K562 (cell line): ENCODE measurements around the gene DIAPH3. TPM values are rescaled to one million over a fixed set of nuclear protein-coding genes. Genes with fewer than 3 reads are reported as not detected.

Experiments
- BCL6 ChIP-seq: fragments of 250-450 bp; sonication (Bioruptor Pico); IDR thresholded peaks from 2 replicates; pipeline ENCODE4 v1.4.0; 2020
- BDP1 ChIP-seq: IDR thresholded peaks from 3 replicates; pipeline ENCODE4 v1.6.1; 2011; ENCODE audit not compliant: insufficient read length, insufficient read depth
- FIP1L1 ChIP-seq: fragments of 200-400 bp; formaldehyde crosslinking; IDR thresholded peaks from 2 replicates; pipeline ENCODE4 v1.6.1; 2018; ENCODE audit warnings: mild to moderate bottlenecking, low read depth, low read length; ENCODE audit not compliant: poor library complexity, severe bottlenecking
- GABPB2 ChIP-seq: fragments of 250-450 bp; sonication (Bioruptor Pico); conservative IDR thresholded peaks from 2 replicates; pipeline ENCODE4 v1.5.1; 2021; ENCODE audit warnings: mild to moderate bottlenecking
- HDAC3 ChIP-seq: fragments of 450-650 bp; IDR thresholded peaks from 2 replicates; pipeline ENCODE4 v1.6.1; 2018; ENCODE audit warnings: borderline replicate concordance, mild to moderate bottlenecking, moderate library complexity; ENCODE audit not compliant: partially characterized antibody
- KLF10 ChIP-seq: fragments of 250-450 bp; sonication (Bioruptor Pico); IDR thresholded peaks from 2 replicates; pipeline ENCODE4 v1.6.1; 2021; ENCODE audit warnings: matching md5 sums
- MAFF ChIP-seq: IDR thresholded peaks from 2 replicates; pipeline ENCODE4 v1.6.1; 2012; ENCODE audit warnings: low read length, improper control_type of control experiment
- MEIS2 ChIP-seq: fragments of 450-650 bp; IDR thresholded peaks from 2 replicates; pipeline ENCODE4 v1.6.1; 2014; ENCODE audit warnings: mild to moderate bottlenecking; ENCODE audit not compliant: partially characterized antibody
- NCOR1 ChIP-seq: fragments of 450-650 bp; IDR thresholded peaks from 2 replicates; pipeline ENCODE4 v1.6.1; 2016; ENCODE audit warnings: mild to moderate bottlenecking, moderate library complexity
- NFIC ChIP-seq: fragments of 450-650 bp; IDR thresholded peaks from 2 replicates; pipeline ENCODE4 v1.6.1; 2017; ENCODE audit warnings: mild to moderate bottlenecking, inconsistent platforms
- PCBP2 ChIP-seq: fragments of 200-400 bp; formaldehyde crosslinking; IDR thresholded peaks from 2 replicates; pipeline ENCODE4 v1.6.1; 2018; ENCODE audit warnings: low read length, low read depth, mild to moderate bottlenecking, moderate library complexity; ENCODE audit not compliant: poor library complexity, severe bottlenecking
- PURB ChIP-seq: sonication (generic); formaldehyde crosslinking; IDR thresholded peaks from 2 replicates; pipeline ENCODE4 v1.9.0; 2021; ENCODE audit warnings: low read depth, mild to moderate bottlenecking, missing genetic modification reagents
- RBBP5 ChIP-seq: fragments of 200-600 bp; sonication (generic); IDR thresholded peaks from 2 replicates; pipeline ENCODE4 v1.6.1; 2012; ENCODE audit warnings: borderline replicate concordance, mild to moderate bottlenecking, low read length, control low read depth, inconsistent platforms; ENCODE audit not compliant: insufficient read depth, poor library complexity, severe bottlenecking
- RBFOX2 ChIP-seq: fragments of 200-400 bp; formaldehyde crosslinking; IDR thresholded peaks from 2 replicates; pipeline ENCODE4 v1.6.1; 2017; ENCODE audit warnings: low read depth, mild to moderate bottlenecking, low read length, moderate library complexity
- SMARCC2 ChIP-seq: fragments of 450-650 bp; IDR thresholded peaks from 2 replicates; pipeline ENCODE4 v1.6.1; 2017; ENCODE audit warnings: antibody characterized with exemption, moderate library complexity, mild to moderate bottlenecking, low read depth
- TCF7 ChIP-seq: sonication (generic); IDR thresholded peaks from 2 replicates; pipeline ENCODE4 v1.6.1; 2016; ENCODE audit warnings: antibody characterized with exemption, borderline replicate concordance
- TRIM24 ChIP-seq, 2 experiments: fragments of 450-650 bp; IDR thresholded peaks; 2 replicates each; pipeline ENCODE4 v1.6.1; 2016
- ZBTB17 ChIP-seq: fragments of 450-650 bp; formaldehyde crosslinking; IDR thresholded peaks from 2 replicates; pipeline ENCODE4 v1.4.0; 2020; ENCODE audit warnings: mild to moderate bottlenecking
- ZKSCAN8 ChIP-seq: fragments of 200-800 bp; sonication (Bioruptor generic); IDR thresholded peaks from 2 replicates; pipeline ENCODE4 v1.6.1; 2016; ENCODE audit warnings: missing genetic modification characterization, missing compliant biosample characterization
- ZNF311 ChIP-seq: fragments of 250-450 bp; sonication (Bioruptor Pico); IDR thresholded peaks from 2 replicates; pipeline ENCODE4 v1.4.0; 2020; ENCODE audit warnings: mild to moderate bottlenecking, moderate library complexity
- ZNF589 ChIP-seq: fragments of 200-800 bp; sonication (Bioruptor generic); IDR thresholded peaks from 2 replicates; pipeline ENCODE4 v1.6.1; 2016; ENCODE audit warnings: low read depth, missing genetic modification characterization, missing compliant biosample characterization
- ZNF699 ChIP-seq: fragments of 250-450 bp; sonication (Bioruptor Pico); IDR thresholded peaks from 2 replicates; pipeline ENCODE4 v1.8.0; 2021; ENCODE audit warnings: mild to moderate bottlenecking, moderate library complexity; ENCODE audit not compliant: insufficient replicate concordance
- ZNF717 ChIP-seq: fragments of 250-450 bp; sonication (Bioruptor Pico); IDR thresholded peaks from 2 replicates; pipeline ENCODE4 v1.5.0; 2021
- polyA plus RNA-seq, 8 experiments: library from polyadenylated mRNA; depleted of rRNA in 4 of 8; stranded (reverse) in 5 of 8; unstranded in 3 of 8; fragments of >200 nt; fragmentation: Nextera tagmentation in 2 of 8; fragmentation: Illumina TruSeq in 1 of 8; extraction: Ambion mirVana in 2 of 8; extraction: Trizol in 1 of 8; gene quantifications; 2 replicates each; pipeline versions ENCODE4 v1.2.1 to v1.2.3, GENCODE V29; 2011 to 2014; ENCODE audit warnings: inconsistent platforms in 1 of 8, missing spikeins in 1 of 8
- total RNA-seq, 7 experiments: library from RNA; depleted of rRNA in 6 of 7; stranded (reverse); fragments of >200 nt in 6 of 7; fragmentation: Illumina TruSeq in 2 of 7; extraction: Trizol in 2 of 7; gene quantifications; 2 replicates each; pipeline versions ENCODE4 v1.2.1 to v1.2.3, GENCODE V29; 2011 to 2021; ENCODE audit warnings: low replicate concordance in 1 of 7
- TF ChIP-seq, protein P1 (sequence below): sonication (generic); formaldehyde crosslinking; IDR thresholded peaks from 2 replicates; pipeline ENCODE4 v1.8.0; 2022; ENCODE audit warnings: mild to moderate bottlenecking, missing genetic modification reagents
- TF ChIP-seq, protein P2 (sequence below): IDR thresholded peaks from 2 replicates; pipeline ENCODE4 v1.6.1; 2016; ENCODE audit warnings: missing genetic modification characterization, missing compliant biosample characterization

DIAPH3 gene
- total and polyA plus RNA-seq, 9 of the 15 experiments (the other 6 are each of a cell fraction or from before 2014, with no cell fraction given), result 9.0 to 18.7 (median 14.7) TPM

DNA sequence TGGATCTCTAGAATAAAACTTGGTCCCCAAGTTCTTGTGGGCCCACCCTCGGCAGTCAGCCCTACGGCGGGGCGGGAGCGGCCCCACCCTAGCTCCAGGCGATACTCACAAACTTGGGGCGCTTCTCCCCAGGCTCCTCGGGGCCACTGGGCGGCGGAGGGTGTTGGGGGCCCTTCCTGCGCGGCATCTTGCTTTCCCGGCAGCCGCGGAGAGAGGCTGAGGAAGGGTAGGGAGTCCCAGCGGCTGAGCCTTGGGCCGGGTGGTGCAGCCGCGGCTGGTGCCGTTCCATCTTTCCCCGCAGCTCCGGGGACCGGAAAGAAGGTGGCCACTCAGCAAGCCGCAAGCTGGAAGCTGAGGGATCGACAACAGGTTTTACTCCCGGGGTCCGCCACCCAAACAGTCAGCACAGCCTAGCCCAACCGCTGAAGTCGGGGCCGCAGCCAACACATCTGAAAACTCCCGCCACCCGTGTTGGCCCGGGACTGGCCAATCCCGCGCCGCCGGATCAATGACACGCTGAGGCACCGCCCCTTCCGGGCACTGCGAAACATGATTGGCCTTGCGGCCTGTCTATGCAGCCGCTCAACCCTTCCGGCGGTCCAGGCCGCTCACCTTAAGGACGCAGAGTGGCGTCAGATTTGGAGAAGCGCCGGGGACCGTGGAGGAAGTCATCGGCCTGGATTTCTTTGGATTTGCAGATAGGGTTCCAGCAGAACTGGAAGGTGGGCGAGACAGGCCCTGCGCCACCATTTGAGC, at the start of gene DIAPH3 (continued):
- peak; percentile 32 for TF ChIP-seq MEIS2
- TF ChIP-seq, protein P1, sequence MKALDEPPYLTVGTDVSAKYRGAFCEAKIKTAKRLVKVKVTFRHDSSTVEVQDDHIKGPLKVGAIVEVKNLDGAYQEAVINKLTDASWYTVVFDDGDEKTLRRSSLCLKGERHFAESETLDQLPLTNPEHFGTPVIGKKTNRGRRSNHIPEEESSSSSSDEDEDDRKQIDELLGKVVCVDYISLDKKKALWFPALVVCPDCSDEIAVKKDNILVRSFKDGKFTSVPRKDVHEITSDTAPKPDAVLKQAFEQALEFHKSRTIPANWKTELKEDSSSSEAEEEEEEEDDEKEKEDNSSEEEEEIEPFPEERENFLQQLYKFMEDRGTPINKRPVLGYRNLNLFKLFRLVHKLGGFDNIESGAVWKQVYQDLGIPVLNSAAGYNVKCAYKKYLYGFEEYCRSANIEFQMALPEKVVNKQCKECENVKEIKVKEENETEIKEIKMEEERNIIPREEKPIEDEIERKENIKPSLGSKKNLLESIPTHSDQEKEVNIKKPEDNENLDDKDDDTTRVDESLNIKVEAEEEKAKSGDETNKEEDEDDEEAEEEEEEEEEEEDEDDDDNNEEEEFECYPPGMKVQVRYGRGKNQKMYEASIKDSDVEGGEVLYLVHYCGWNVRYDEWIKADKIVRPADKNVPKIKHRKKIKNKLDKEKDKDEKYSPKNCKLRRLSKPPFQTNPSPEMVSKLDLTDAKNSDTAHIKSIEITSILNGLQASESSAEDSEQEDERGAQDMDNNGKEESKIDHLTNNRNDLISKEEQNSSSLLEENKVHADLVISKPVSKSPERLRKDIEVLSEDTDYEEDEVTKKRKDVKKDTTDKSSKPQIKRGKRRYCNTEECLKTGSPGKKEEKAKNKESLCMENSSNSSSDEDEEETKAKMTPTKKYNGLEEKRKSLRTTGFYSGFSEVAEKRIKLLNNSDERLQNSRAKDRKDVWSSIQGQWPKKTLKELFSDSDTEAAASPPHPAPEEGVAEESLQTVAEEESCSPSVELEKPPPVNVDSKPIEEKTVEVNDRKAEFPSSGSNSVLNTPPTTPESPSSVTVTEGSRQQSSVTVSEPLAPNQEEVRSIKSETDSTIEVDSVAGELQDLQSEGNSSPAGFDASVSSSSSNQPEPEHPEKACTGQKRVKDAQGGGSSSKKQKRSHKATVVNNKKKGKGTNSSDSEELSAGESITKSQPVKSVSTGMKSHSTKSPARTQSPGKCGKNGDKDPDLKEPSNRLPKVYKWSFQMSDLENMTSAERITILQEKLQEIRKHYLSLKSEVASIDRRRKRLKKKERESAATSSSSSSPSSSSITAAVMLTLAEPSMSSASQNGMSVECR (CRISPR knock-in tag), result peak; percentile 73; the same call in 1 of the 2 replicates
- no peak for TF ChIP-seq GABPB2 (CRISPR knock-in tag)
- TF ChIP-seq BDP1, result no peak
- no peak for TF ChIP-seq HDAC3
- TF ChIP-seq TRIM24 (IDR thresholded peaks at IDR 0.05), result no peak
- TF ChIP-seq ZNF589 (CRISPR knock-in tag), result no peak
- TF ChIP-seq ZNF311 (CRISPR knock-in tag), result no peak
- TF ChIP-seq MAFF, result no peak
- TF ChIP-seq, protein P2, sequence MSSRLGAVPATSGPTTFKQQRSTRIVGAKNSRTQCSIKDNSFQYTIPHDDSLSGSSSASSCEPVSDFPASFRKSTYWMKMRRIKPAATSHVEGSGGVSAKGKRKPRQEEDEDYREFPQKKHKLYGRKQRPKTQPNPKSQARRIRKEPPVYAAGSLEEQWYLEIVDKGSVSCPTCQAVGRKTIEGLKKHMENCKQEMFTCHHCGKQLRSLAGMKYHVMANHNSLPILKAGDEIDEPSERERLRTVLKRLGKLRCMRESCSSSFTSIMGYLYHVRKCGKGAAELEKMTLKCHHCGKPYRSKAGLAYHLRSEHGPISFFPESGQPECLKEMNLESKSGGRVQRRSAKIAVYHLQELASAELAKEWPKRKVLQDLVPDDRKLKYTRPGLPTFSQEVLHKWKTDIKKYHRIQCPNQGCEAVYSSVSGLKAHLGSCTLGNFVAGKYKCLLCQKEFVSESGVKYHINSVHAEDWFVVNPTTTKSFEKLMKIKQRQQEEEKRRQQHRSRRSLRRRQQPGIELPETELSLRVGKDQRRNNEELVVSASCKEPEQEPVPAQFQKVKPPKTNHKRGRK, result no peak
- TF ChIP-seq FIP1L1, result peak; percentile 44
- no peak for TF ChIP-seq PURB
- TF ChIP-seq PCBP2, result no peak
- peak; percentile 75 for TF ChIP-seq RBBP5
- TF ChIP-seq SMARCC2, result no peak
- no peak for TF ChIP-seq ZBTB17 (CRISPR knock-in tag)
- TF ChIP-seq ZNF717 (CRISPR knock-in tag), result no peak
- no peak for TF ChIP-seq KLF10
- 0 out of 2 replicates have a peak, but pooled peaks have one; percentile 36 for TF ChIP-seq TCF7
- TF ChIP-seq ZKSCAN8 (CRISPR knock-in tag), result no peak
- TF ChIP-seq BCL6 (CRISPR knock-in tag), result no peak
- peak; percentile 96 for TF ChIP-seq RBFOX2
- TF ChIP-seq ZNF699 (CRISPR knock-in tag), result no peak
- peak; percentile 25; the same call in 1 of the 2 replicates for TF ChIP-seq NCOR1
- TF ChIP-seq NFIC, result peak; percentile 69
